Measurements from ENCODE around the gene MBD3L4. TPM values are rescaled to one million over a fixed set of nuclear protein-coding genes. Genes with fewer than 3 reads are reported as not detected.
"Not testable (repeated sequence)": the region's sequence is repeated elsewhere in the genome, so short reads cannot be mapped to it uniquely, and the experiment has no call there.

MBD3L4 gene
- total RNA-seq, 1 experiment from 2014 or later, result not detected

DNA sequence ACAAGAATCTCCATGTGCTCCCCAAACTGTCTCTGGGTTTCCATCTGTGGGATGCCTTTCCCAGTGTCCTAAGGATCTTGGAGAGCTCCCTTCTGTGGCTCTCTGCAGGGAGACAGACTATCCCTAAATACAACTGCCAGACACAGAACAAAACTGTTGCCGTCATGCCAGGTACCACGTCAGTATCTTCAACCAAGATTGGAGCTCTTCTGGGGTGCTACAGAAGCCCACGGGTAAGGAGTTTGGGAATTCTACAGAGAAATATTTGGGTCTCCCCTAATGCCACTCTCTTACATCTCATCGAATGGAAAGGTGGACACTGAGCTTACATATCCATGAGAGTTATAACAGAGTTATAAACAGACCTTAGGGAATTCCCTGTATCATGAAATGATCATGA lies 23.4 kb upstream of the MBD3L4 start:
- Histone ChIP-seq H3K27me3 (ENCODE audit: insufficient read depth, low read length) (no peaks in the 10 kb centered on the region), H3K4me1 (ENCODE audit: control insufficient read depth in 1 of 2, insufficient read depth in 2 of 2, low read length in 2 of 2) (no peaks in the 10 kb centered on the region), H3K36me3 (ENCODE audit: control insufficient read depth in 1 of 2, insufficient read depth in 2 of 2, low read length in 2 of 2) (no peaks in the 10 kb centered on the region; a peak in 1 of 4 replicates), H3K9me2 (ENCODE audit: insufficient read depth) (no peaks in the 10 kb centered on the region), H2AFZ (ENCODE audit: low read depth, low read length, poor library complexity, severe bottlenecking) (peak overlapping the region; percentile 32), H4K20me1 (ENCODE audit: insufficient read depth) (no peaks in the 10 kb centered on the region), H3K9me3 (ENCODE audit: control insufficient read depth in 1 of 2, insufficient read depth in 1 of 2, low read depth in 1 of 2, low read length in 2 of 2) (no peaks in the 10 kb centered on the region), H3K79me2 (ENCODE audit: insufficient read depth, low read length) (no peaks in the 10 kb centered on the region), H3K4me3 (replicated peaks in 1 of 2; ENCODE audit: low read depth in 1 of 2, low read length in 2 of 2) (no peak overlapping the region), H3K27ac (ENCODE audit: low read depth, low read length) (no peak overlapping the region), H3K9ac (ENCODE audit: low read length) (no peak overlapping the region), H3K4me2 (ENCODE audit: low read length) (no peak overlapping the region)
- DNase-seq (ENCODE audit: low read depth, low spot score), result no peak
- BruUV-seq (replicated peaks), result no TSS peak
- ATAC-seq, result no peak
- RAD21 ChIA-PET (ENCODE audit: low non-redundant PET in 1 of 2, low total read pairs in 2 of 2, uncharacterized antibody in 2 of 2, unreplicated experiment in 2 of 2), result no interaction called here
- TF ChIP-seq, protein P1, sequence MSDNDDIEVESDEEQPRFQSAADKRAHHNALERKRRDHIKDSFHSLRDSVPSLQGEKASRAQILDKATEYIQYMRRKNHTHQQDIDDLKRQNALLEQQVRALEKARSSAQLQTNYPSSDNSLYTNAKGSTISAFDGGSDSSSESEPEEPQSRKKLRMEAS (IDR thresholded peaks at IDR 0.05), result no peak
- TF ChIP-seq JUND (IDR thresholded peaks at IDR 0.05) (no peak), TCF7L2 (IDR thresholded peaks at IDR 0.05; ENCODE audit: borderline replicate concordance, extremely low read depth, insufficient read depth, insufficient read length) (no peak), FOSL1 (IDR thresholded peaks at IDR 0.05; ENCODE audit: low read depth) (no peak), CBX3 (IDR thresholded peaks at IDR 0.05; ENCODE audit: low read depth) (no peak), ZFX (IDR thresholded peaks at IDR 0.05) (no peak), REST (IDR thresholded peaks at IDR 0.05; ENCODE audit: low read depth) (no peak), ZNF274 (IDR thresholded peaks at IDR 0.05; ENCODE audit: low read depth, low read length) (no peak), CTCF (IDR thresholded peaks at IDR 0.05 in 2 of 3, conservative IDR thresholded peaks at IDR 0.05 in 1 of 3; ENCODE audit: borderline replicate concordance in 1 of 3, insufficient read depth in 1 of 3, low read depth in 2 of 3, low read length in 2 of 3) (no peak), CEBPB (IDR thresholded peaks at IDR 0.05; ENCODE audit: low read depth) (no peak), YY1 (IDR thresholded peaks at IDR 0.05; ENCODE audit: extremely low read depth, insufficient replicate concordance, low read depth, low read length) (no peak), RAD21 (IDR thresholded peaks at IDR 0.05; ENCODE audit: low read depth) (no peak), SP1 (IDR thresholded peaks at IDR 0.05; ENCODE audit: low read depth) (no peak), POLR2A (IDR thresholded peaks at IDR 0.05; ENCODE audit: borderline replicate concordance, extremely low read depth, insufficient read depth, insufficient read length) (no peak)
- CTCF ChIA-PET, result no interaction called here
- intact Hi-C loops (cut with micrococcal nuclease), result no loop called here
- POLR2A ChIA-PET, result no interaction called here

DNA sequence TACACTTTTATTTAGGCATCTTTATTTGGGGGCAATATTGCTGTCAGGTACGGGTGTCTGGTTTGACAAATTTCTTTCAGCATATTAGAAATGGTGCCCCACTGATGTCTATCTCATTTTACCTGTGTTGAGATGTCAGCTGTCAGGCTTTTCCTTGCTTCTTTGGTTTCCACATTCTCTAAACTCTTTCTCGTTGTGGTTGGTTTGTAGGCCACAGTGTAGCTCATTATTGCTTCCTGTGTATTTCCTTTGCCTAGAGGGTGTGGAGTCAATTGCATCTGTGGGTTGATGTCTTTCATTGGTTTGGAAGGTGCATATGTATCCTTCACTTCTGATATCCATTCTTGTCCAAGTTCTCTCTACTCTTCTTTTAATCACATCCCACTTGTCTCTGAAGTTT lies 20.0 kb upstream of the MBD3L4 start:
- DNase-seq (ENCODE audit: low read depth, low spot score); H3K9me2 ChIP-seq (ENCODE audit: insufficient read depth); H3K36me3 ChIP-seq (ENCODE audit: control insufficient read depth in 1 of 2, insufficient read depth in 2 of 2, low read length in 2 of 2); H3K79me2 ChIP-seq (ENCODE audit: insufficient read depth, low read length); H3K4me2 ChIP-seq (ENCODE audit: low read length); H2AFZ ChIP-seq (ENCODE audit: low read depth, low read length, poor library complexity, severe bottlenecking); intact Hi-C loops (cut with micrococcal nuclease); H3K9ac ChIP-seq (ENCODE audit: low read length); H3K27me3 ChIP-seq (ENCODE audit: insufficient read depth, low read length); H3K27ac ChIP-seq (ENCODE audit: low read depth, low read length); H3K4me1 ChIP-seq (ENCODE audit: control insufficient read depth in 1 of 2, insufficient read depth in 2 of 2, low read length in 2 of 2); H3K4me3 ChIP-seq (replicated peaks in 1 of 2; ENCODE audit: low read depth in 1 of 2, low read length in 2 of 2); POLR2A ChIA-PET; CTCF ChIA-PET; H4K20me1 ChIP-seq (ENCODE audit: insufficient read depth); BruUV-seq (replicated peaks); ATAC-seq; H3K9me3 ChIP-seq (ENCODE audit: control insufficient read depth in 1 of 2, insufficient read depth in 1 of 2, low read depth in 1 of 2, low read length in 2 of 2); RAD21 ChIA-PET (ENCODE audit: low non-redundant PET in 1 of 2, low total read pairs in 2 of 2, uncharacterized antibody in 2 of 2, unreplicated experiment in 2 of 2): not testable (repeated sequence)
